Endothelial cell of hepatic sinusoid (primary cell): ENCODE measurements around the gene RBFOX2.
"Not testable (repeated sequence)": the region's sequence is repeated elsewhere in the genome, so short reads cannot be mapped to it uniquely, and the experiment has no call there.

Source experiments
- in situ Hi-C: cut with HindIII; loops from 2 replicates; pipeline ENCODE4 v1.10.0; 2017; ENCODE audit warnings: low sequenced_read_pairs

The RBFOX2 gene

GRCh38 chr22:35838855-35839576 lies 189.6 kb downstream of the RBFOX2 start:
- in situ Hi-C loops = loop anchor here (5.0 kb wide), 1 partner anchor 82 kb away; no protein-coding TSS in a partner anchor

- in situ Hi-C loops = loop anchor here (5.0 kb wide), 1 partner anchor 80 kb away; no protein-coding TSS in a partner anchor
Measured at GRCh38 chr22:35837101-35837727, 191.4 kb downstream of the RBFOX2 start.

- in situ Hi-C loops = loop anchor here (5.0 kb wide), 1 partner anchor 79 kb away; no protein-coding TSS in a partner anchor
Measured at GRCh38 chr22:35835998-35836691, 192.5 kb downstream of the RBFOX2 start.

- in situ Hi-C loops = loop anchor here (5.0 kb wide), 1 partner anchor 78 kb away; no protein-coding TSS in a partner anchor
Measured at GRCh38 chr22:35835267-35835997, 193.2 kb downstream of the RBFOX2 start.

GRCh38 chr22:35834061-35834460 lies 194.6 kb downstream of the RBFOX2 start:
- in situ Hi-C loops = no loop called here

- in situ Hi-C loops = no loop called here
Measured at GRCh38 chr22:35830305-35830704, 198.3 kb downstream of the RBFOX2 start.

- in situ Hi-C loops = no loop called here
Measured at GRCh38 chr22:35824256-35824655, 204.4 kb downstream of the RBFOX2 start.

- in situ Hi-C loops = no loop called here
Measured at GRCh38 chr22:35821654-35822053, 207.0 kb downstream of the RBFOX2 start.

GRCh38 chr22:35819421-35819820 lies 209.2 kb downstream of the RBFOX2 start:
- in situ Hi-C loops = no loop called here

GRCh38 chr22:35818897-35819296 lies 209.7 kb downstream of the RBFOX2 start:
- in situ Hi-C loops = no loop called here

- in situ Hi-C loops = no loop called here
Measured at GRCh38 chr22:35812600-35812999, 216.0 kb downstream of the RBFOX2 start.

- in situ Hi-C loops = no loop called here
Measured at GRCh38 chr22:35811670-35812069, 217.0 kb downstream of the RBFOX2 start.

GRCh38 chr22:35809816-35810215 lies 218.8 kb downstream of the RBFOX2 start:
- in situ Hi-C loops = no loop called here

GRCh38 chr22:35808377-35808776 lies 220.2 kb downstream of the RBFOX2 start:
- in situ Hi-C loops = no loop called here

- in situ Hi-C loops = not testable (repeated sequence)
Measured at GRCh38 chr22:35806668-35807067, 222.0 kb downstream of the RBFOX2 start.

GRCh38 chr22:35805466-35805865 lies 223.2 kb downstream of the RBFOX2 start:
- in situ Hi-C loops = no loop called here

GRCh38 chr22:35804421-35804820 lies 224.2 kb downstream of the RBFOX2 start:
- in situ Hi-C loops = no loop called here

GRCh38 chr22:35802885-35803284 lies 225.7 kb downstream of the RBFOX2 start:
- in situ Hi-C loops = no loop called here

- in situ Hi-C loops = not testable (repeated sequence)
Measured at GRCh38 chr22:35801301-35801700, 227.3 kb downstream of the RBFOX2 start.

- in situ Hi-C loops = no loop called here
Measured at GRCh38 chr22:35799150-35799549, 229.5 kb downstream of the RBFOX2 start.

GRCh38 chr22:35797411-35797810 lies 231.2 kb downstream of the RBFOX2 start:
- in situ Hi-C loops = no loop called here
